SKM-1 (cell line): ENCODE measurements around the gene TRIM44.
"Not testable (repeated sequence)": the region's sequence is repeated elsewhere in the genome, so short reads cannot be mapped to it uniquely, and the experiment has no call there.

Experiments used
- DNase-seq: peaks from one replicate; lab custom pipeline; 2025; ENCODE audit not compliant: unreplicated experiment; lab: John Stamatoyannopoulos, UW

The TRIM44 gene

DNA sequence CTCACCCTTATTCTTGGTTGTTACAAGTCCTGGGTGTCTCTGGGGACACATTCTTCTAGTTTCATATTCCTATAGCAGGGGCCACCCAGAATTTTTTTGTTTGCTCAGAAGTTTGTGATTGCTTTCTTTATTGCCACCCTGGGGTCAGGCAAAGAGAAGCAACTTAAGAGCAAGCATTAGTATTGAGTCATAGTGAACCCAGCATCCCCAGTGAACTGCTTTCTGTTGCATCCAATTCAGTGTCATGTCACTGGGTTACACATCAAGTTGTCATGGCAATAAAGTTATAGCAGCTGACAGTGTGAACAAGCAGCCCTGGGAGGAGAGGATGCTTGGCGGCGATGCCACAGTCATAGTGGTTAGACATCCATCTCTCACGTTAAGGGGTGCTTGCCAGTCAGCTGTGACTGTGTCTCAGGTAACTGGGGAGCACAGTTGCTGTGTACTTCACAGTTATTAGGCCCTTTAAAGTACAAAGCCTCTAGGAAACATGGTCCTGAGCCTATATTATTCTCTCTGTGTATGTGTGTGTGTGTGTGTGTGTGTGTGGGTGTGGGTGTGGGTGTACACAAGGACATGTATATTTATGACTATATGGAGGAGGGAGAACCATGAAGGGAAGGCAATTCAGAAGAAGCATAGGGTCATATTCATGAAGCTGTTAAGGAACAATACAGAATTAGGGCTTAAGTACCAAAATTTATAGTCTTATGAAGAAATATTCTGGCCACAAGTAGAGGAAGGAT lies 52.5 kb downstream of the TRIM44 start:
- no peak for DNase-seq

DNA sequence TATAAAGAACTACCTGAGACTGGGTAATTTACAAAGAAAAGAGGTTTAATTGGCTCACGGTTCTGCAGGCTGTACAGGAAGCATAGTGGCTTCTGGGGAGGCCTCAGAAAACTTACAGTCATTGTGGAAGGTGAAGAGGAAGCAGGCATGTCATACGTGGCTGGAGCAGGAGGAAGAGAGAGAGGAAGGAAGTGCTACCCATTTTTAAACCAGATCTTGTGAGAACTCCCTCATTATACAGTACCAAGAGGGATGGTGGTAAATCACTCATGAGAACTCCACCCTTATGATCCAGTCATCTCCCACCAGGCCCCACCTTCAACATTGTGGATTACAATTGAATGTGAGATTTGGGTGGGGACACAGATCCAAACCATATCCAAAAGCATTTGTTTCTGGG lies 53.1 kb downstream of the TRIM44 start:
- not testable (repeated sequence) for DNase-seq

DNA sequence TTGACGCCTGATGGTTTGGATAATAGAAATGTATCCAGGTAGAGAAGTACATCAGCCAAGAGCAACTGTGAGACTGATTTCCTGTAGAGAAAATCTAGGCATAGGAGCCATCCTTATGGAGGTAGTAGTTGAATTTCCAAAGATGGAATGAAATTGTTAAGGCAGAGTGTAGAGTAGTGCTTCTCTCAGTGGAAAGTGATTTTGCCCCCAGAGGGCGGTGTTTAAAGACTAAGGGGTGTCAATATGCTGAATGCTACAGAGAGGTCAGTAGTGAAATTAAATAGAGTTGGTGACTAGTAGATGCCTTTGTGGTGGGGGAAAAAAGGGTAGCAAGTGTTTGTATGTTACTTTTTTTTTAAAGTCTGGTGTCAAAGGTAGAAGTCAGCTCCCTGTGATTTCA lies 54.5 kb downstream of the TRIM44 start:
- DNase-seq = no peak

DNA sequence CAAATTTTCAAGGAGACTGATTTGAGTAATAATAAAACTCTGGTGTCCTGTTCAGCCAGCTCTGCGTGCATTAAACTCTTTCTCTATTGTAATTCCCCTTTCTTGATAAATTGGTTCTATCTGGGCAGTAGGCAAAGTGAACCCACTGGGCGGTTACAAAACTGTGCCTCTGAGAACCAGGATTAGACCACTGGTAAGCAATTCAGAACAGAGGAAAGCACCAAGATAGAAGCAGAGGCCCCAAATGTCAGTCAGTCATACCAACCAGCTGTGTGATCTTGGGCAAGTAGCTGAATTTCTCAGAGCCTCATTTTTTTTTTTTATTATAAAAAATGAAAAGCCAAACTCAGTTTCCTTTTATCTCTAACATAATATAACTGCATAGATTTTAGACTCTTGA lies 54.9 kb downstream of the TRIM44 start:
- no peak for DNase-seq

DNA sequence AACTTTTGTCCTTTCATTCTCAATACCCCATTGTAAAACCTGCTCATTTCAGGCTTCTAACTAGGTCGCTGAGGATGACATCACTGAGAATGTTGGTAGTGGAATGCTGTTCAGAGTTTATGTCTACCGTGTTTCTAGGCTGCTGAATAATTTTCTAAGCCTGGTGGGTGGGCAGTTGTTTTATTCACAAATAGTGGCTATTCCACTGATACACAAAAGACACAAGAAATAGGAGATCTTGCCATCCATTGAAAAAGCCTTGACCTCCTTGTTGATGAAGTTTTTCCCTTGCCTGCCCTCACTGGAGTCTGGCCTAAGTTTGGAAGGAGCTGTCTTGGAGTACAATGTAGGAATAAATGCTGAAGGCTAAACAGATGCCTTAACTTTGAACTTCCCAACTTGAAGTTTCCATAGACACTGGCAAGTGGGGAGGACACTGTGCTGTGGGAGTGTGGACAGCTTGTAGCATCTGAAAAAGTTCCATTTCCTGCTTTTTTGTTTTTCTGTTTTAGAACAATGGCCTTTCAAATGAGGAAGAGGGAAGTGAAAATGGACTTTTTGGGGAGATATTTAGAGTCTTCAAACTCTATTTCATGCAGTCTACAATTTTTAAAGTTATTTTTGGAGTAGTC lies 59.2 kb downstream of the TRIM44 start:
- DNase-seq = no peak

DNA sequence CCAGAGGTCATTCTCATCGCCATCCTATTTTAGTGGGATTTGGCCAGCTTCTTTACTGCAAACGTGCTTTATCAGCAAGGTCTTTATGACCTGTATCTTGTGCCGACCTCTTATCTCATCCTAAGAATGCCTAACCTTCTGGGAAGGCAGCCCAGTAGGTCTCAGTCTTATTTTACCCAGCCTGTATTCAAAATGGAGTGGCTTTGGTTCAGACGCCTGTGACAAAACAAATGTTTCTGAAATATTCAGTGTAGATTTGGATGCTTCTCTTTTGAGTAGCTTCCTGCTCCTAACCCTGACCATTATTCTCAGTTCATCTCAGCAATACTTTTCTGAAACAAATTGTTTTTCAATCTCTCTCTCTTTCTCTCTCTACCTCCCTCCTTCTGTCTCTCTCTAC lies 60.1 kb downstream of the TRIM44 start:
- DNase-seq = no peak

DNA sequence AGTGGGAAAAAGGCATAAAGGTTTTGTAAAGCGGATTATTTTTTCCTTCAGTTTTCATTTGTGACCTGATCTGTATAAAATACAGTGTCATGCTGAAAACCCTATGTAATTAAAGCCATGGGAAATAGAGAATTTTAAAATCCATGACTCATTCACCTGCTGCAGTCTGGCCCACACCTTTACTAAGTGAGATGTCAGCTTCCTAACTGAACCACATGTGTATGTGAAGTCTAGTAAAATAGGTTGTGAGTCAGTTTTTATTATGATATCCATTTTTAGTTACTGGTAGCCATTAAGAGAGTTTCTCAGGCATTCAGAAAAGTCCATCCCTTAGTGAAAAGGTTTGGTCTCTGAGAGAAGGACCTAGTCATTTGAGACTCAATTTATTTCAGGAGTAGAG lies 60.9 kb downstream of the TRIM44 start:
- DNase-seq = no peak

DNA sequence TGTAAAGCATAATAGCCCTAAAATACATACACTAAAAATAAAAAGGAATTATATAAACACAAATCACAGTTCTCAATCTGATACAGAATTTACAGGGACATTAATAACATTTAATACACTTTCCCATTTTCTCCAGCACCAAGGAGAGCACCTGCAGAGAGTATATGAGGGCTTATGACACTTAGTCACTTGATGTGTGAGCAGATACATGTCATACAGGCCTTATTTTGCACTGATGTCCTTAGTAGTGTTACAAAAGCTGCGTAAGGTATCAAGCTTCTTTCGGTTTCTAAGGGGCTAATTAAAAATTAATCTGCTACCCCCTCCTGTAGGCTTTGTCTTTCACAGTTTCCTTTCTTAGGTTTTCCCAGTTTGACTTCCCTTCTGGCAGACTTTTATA lies 61.3 kb downstream of the TRIM44 start:
- DNase-seq = no peak

DNA sequence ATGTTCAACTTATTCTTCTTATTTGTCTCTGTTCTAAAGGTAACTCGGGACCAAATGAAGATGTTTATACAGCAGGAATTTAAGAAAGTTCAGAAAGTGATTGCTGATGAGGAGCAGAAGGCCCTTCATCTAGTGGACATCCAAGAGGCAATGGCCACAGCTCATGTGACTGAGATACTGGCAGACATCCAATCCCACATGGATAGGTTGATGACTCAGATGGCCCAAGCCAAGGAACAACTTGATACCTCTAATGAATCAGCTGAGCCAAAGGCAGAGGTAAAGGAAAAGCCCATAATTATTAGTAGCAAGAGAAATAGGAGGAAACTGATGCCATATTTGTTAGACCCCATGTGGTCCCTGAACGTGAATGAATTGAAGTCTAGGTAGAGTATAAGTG lies 63.3 kb downstream of the TRIM44 start:
- no peak for DNase-seq

DNA sequence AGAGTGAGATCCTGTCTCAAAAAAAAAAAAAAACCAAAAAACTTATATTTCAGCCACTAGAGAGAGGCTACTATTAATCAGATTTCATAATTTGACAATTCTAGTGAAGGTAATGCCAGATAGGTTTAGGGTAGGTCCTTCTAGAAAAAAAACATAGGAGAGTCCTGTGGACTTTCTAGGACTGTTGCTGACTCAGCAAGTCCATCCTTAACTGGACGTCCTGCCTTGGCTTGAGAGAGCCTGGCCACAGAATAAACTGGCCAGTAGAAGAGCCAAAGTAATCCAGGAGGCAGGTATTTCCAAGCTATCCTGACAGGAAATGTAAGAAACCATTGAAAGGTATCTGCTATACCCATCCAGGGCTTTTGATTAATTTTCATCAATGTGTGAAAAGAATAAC lies 64.6 kb downstream of the TRIM44 start:
- DNase-seq = no peak

DNA sequence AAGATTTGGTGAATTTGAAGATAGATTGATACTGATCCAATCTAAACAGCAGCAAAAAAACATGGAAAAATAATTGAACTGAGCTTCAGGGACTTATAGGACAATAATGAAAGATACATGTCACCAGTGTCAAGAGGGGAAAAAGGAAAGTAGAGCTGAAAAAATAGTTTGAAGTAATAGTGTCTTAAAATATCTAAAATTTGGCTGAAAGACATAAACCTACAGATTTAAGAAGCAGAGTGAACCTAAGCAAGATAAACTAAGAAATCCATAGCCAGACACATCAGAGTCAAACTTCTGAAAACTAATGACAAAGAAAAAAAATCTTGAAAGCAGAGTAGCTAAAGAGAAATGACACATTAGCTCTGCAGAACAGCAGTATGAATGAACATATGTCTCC lies 67.7 kb downstream of the TRIM44 start:
- no peak for DNase-seq

DNA sequence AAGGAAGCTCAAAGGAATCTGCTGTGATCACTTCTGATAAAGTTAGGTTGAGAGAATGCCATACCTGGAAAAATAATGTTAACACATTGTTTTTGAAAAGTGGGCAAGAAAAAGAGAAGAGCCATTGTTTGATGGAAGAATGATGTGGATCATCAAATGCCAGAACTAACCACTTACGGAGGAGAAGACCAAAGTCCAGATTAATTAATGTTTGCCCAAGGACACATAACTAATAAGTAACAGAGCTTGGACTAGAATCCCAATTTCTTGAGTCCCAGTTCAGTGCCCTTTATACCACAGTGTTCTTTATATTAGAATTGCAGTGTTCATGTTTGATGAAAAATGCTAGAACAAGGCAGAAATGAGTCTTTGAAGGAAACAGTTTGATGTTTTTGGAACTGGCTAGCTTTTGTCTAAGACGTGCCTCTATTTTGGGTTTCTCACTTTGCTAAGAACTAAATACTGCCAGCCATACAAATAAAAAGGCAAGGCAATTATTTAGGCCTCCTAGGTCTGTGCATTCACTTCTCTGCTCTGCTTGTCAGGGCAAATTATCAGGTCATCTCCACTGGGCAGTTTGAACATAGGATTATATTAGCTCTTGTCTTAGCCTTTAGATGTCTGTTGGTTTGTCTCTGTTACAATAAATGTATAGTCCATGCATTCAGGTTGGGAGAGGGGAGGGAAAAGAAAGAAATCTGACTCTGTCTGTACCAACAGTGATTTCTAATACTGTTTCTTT lies 72.3 kb downstream of the TRIM44 start:
- no peak for DNase-seq

DNA sequence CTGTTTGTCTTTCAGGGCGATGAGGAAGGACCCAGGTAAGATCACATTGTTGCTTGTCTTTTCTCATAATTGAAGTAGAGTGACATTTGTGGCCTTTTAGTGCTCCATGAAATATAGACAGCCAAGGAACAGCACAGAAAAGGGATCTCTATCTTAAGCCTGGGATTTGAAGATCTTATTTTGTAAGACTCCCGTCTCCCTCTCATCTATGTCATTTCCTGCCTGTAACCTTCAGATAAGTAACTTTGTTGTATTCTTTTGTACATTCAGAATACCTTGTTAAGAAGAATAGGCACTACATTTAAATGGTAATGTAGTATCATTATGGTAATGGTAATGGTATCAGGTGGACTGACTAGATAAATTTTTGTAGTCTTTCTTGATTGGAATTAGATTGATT lies 72.8 kb downstream of the TRIM44 start:
- no peak for DNase-seq

DNA sequence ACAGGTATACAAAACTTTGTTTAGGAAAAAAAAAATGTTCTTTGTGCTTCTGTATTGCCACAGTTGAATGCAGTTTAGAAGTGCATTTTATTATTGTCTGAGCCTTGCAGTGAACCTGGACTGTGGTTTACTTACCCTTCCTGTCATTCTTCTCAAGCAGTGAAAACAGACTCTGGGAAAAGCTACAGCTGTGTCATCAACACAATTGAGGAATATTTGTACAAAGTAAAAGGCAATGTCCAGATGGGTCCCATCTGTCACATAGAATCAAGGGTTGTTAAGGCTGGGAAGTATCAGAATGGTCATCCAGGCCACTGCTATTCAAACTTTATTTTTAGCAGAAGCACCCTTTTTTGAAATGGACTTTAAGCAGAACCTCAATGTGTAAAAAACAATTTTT lies 73.3 kb downstream of the TRIM44 start:
- DNase-seq = no peak

DNA sequence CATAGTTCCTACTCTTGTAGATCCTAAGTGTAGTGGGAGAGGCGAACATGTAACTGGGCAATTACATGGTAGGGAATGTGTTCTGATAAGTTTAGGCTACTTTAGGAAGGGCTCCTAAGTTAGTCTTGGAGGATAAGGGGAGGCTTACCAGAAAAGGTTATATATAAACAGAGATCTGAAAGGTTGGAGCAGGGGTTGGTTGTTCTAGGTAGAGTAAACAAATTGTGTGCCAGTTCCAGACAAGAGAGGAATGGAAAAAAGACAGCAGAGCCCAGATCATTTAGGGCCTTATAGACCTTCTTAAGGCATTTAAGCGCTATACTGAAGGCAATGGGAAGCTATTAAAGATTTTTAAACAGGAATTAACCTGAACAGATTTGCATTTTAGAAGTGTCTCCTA lies 74.4 kb downstream of the TRIM44 start:
- no peak for DNase-seq

DNA sequence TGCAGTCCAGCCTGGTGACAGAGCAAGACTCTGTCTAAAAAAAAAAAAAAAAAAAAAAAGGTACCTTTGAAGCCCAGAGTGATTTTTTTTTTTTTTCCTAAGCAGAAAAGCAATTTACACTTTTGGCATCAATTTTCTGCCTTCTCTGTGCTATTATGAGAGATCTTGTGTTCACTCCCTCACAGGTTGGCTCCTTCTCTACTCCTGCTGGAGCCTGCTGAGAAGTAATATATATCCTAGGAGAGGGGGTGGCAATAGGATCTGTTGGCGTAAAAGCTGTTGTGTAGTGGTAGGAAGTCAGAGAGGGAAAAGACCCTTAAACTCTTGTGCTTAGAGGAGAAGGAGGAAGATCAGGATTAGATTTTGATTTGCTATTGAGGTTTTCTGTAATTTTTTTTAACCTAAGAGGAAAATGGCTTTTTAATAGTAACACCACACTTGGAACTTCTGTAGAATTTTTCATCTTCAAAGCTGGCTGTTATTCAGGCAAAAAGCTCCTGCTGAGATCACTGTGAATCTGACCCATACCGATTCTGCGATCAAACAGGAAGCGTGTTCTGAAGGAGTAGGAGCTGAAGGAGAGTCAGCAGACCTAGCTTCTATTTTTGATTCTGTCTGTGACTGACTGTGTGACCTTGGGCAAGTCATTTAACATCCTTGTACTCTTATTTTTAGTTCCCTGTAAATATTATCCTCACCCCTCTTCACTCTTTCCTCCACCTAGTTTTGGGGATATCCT lies 77.7 kb downstream of the TRIM44 start:
- no peak for DNase-seq

DNA sequence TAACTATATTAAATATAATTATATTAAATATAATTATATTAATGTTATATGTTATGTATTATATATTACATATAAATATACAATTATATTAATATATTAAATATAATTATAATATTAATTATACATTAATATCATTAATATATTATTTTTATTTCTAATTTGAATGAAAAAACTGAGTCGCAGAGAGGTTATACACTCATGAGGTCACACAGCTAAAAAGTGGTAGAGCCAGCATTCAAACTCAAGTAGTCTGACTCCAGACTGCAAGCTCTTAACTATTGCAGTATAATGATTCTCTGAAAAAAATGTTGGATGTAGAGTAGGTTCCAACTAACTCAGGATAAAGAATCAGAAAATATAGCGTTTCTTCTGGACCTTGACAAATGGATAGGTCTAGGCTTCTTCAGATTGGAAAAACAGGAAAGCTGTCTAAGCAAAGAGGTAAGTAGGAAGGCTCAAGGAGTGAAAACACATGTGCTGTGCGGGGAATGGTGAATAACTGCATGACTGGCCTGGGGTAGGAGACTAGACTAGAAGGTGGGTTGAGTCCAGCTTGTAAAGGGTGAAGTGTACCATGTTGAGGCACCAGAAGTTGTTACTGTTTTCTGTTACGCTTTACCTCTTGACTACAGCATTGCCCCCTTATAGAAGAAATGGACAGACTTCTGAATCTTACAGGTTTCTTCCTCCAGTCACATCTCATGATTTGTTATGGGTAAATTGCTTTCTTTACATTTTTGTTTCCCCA lies 80.3 kb downstream of the TRIM44 start:
- DNase-seq = no peak

DNA sequence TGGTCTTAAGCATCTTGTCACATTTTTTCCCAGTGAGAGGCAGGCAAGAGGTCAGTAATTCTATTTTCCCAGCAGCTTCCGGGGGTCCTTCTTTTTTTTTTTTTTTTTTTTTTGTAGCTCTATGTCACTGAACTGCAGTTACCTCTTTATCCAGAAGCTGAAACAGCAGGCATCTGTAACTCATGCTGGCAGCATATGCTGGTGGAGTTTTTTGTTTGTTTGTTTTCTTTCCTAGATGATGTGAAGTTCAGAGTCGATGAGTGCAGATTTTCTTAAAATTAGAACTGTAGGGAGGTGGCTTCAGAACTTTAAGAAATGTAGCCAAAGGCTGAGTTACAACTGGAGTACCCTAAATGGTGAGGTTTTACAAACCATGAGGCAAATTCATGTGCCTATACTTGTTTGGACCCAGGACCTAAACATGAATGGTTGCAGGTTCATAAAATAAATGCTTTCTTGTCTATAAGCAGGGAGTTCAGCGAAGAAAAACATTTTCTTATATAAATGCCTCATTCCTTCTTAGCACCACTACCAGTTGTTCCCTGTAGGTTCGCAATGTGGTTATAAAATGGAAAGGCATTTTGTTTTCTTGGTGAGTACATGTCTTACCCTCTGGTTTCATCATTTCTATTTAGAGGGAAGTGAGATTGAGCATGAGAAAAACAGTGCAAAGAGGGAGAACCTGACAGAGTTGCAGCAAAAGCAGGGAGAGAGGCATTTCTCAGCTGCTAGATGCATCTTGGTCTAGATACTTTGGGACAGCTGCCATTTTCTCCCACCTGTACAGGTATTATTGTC lies 84.0 kb downstream of the TRIM44 start:
- no peak for DNase-seq

DNA sequence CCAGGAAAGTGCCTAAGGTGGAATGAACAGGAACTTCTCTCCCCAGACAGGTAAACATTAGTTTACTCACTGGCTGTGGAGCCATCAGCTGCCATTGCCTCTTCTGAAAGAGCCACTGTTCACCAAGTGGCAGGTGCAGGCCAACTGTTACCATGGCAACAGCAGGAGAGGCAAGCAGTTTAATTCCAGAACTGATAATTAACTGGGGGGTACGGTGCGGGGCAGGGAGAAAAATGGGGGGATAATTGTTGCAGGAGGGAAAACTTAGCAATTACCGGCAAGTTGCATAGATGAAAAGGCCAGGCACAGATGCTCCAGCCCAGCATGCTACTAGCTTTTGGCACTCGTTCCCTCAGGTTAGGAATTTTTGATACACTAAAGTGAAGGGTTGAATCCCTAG lies 85.1 kb downstream of the TRIM44 start:
- DNase-seq = no peak

DNA sequence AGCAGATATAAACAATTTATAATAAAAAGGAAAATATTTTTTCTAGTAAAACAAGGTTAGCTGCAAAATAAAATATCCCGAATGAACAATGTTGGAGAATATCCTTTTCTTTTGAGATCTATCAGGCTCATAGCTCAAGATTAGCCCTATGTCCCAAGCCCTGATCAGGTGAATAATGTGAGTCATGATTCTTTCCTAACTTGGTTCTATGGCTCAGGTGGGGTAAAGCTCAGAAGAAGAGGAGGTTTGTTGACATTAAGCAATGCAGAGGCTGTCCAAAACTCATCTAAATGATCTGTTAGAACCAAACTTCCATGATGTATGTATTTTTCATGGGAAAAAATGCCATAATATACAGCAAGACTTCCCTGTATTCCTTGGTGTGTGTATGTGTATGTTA lies 86.1 kb downstream of the TRIM44 start:
- DNase-seq = no peak
